ENCODE results near the gene TMEM150B. TPM values are rescaled to one million over a fixed set of nuclear protein-coding genes. Genes with fewer than 3 reads are reported as not detected.

Gene TMEM150B
- total RNA-seq, 1 donor from 2014 or later = not detected

DNA sequence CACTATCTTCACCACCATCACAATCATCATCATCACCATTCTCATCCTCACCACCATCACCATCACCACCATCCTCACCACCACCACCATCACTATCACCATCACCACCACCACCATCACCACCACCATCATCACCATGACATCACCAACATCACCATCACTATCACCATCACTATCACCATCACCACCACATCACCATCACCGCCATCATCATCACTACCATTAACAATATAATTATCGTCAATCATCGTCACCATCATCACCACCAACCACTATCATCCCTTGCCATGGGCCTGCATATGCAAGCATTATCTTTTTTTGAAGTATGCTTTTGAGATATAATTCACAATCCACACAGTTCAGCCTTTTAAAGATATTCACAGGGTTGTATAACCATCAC lies 58.7 kb downstream of the TMEM150B start:
- Mint-ChIP-seq H3K9me3 (ENCODE audit: unreplicated experiment) (peaks cover 2% of the 10 kb centered on the region), H3K4me3 (ENCODE audit: unreplicated experiment) (no peak overlapping the region), H3K36me3 (ENCODE audit: low read depth, unreplicated experiment) (peaks cover 12% of the 10 kb centered on the region), H3K4me1 (ENCODE audit: low read depth, unreplicated experiment) (no peaks in the 10 kb centered on the region), H3K27ac (ENCODE audit: unreplicated experiment) (no peak overlapping the region), H3K27me3 (ENCODE audit: low read depth, unreplicated experiment) (no peaks in the 10 kb centered on the region)
- H3K4me3 ChIP-seq (ENCODE audit: insufficient read depth, low read depth, low read length) = no peak overlapping the region
- H2AFZ ChIP-seq (ENCODE audit: low read depth, low read length) = no peak overlapping the region
- DNase-seq (ENCODE audit: low read depth) = no peak
- peaks cover 6% of the 10 kb centered on the region for H4K20me1 ChIP-seq (ENCODE audit: insufficient read depth, low read length)
- peaks cover 4% of the 10 kb centered on the region for H3K9me3 ChIP-seq (ENCODE audit: insufficient read depth, low read depth, low read length)
- no peaks in the 10 kb centered on the region for H3K36me3 ChIP-seq (ENCODE audit: insufficient read depth, low read length)
- H3K27ac ChIP-seq (ENCODE audit: low read depth, low read length) = no peak overlapping the region
- H3K4me2 ChIP-seq (ENCODE audit: low read length) = no peak overlapping the region
- no peak overlapping the region for H3K9ac ChIP-seq (ENCODE audit: low read length)
- FAIRE-seq = no peak
- H3K27me3 ChIP-seq (ENCODE audit: insufficient read depth, low read length) = no peaks in the 10 kb centered on the region
- H3K79me2 ChIP-seq (ENCODE audit: insufficient read depth, low read length) = peaks cover 5% of the 10 kb centered on the region
- H3K4me1 ChIP-seq (ENCODE audit: insufficient read depth, low read length) = no peaks in the 10 kb centered on the region
- TF ChIP-seq, protein P1, sequence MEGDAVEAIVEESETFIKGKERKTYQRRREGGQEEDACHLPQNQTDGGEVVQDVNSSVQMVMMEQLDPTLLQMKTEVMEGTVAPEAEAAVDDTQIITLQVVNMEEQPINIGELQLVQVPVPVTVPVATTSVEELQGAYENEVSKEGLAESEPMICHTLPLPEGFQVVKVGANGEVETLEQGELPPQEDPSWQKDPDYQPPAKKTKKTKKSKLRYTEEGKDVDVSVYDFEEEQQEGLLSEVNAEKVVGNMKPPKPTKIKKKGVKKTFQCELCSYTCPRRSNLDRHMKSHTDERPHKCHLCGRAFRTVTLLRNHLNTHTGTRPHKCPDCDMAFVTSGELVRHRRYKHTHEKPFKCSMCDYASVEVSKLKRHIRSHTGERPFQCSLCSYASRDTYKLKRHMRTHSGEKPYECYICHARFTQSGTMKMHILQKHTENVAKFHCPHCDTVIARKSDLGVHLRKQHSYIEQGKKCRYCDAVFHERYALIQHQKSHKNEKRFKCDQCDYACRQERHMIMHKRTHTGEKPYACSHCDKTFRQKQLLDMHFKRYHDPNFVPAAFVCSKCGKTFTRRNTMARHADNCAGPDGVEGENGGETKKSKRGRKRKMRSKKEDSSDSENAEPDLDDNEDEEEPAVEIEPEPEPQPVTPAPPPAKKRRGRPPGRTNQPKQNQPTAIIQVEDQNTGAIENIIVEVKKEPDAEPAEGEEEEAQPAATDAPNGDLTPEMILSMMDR (IDR thresholded peaks at IDR 0.05; ENCODE audit: insufficient read depth, low read depth, low read length) = no peak
- no peak for TF ChIP-seq EZH2 (IDR thresholded peaks at IDR 0.05; ENCODE audit: insufficient read depth, low read length)

DNA sequence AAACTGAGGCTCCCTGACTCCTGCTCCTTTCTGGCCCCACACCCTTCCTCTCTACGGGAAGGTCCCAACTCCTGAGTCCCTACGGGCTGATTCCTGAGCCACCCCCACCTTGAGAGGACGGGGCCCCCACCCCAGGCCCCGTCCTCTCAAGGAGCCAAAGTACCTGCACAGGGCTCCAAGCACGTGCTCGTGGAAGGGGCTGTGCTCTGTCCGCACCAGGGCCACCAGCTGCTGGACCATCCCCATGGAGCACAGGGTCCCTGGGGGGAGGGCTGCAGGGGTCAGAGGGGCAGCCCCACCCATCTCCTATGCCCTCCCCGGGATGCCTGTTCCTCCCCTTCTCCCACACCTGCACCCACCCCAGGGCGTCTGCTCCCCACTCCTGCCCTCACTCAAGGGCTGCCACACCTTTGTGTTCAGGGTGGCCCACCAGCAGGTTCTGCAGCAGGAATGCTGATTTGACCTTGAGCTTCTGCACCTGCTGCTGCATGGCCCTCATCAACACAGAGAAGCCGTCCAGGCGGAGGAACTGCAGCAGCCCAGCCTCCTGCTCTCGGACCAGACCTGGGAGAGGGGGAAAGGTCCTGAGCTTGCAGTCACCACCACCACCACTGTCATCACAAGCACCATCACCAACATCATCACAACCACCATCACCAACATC lies 59.3 kb downstream of the TMEM150B start:
- TF ChIP-seq, protein P1 (IDR thresholded peaks at IDR 0.05; ENCODE audit: insufficient read depth, low read depth, low read length) = no peak
- no peak for TF ChIP-seq EZH2 (IDR thresholded peaks at IDR 0.05; ENCODE audit: insufficient read depth, low read length)
- Histone ChIP-seq H3K4me1 (ENCODE audit: insufficient read depth, low read length) (no peaks in the 10 kb centered on the region), H3K27me3 (ENCODE audit: insufficient read depth, low read length) (no peaks in the 10 kb centered on the region), H3K9me3 (ENCODE audit: insufficient read depth, low read depth, low read length) (peaks cover 4% of the 10 kb centered on the region), H3K4me2 (ENCODE audit: low read length) (no peak overlapping the region), H3K27ac (ENCODE audit: low read depth, low read length) (no peak overlapping the region), H3K9ac (ENCODE audit: low read length) (no peak overlapping the region), H4K20me1 (ENCODE audit: insufficient read depth, low read length) (peaks cover 6% of the 10 kb centered on the region), H2AFZ (ENCODE audit: low read depth, low read length) (no peak overlapping the region), H3K4me3 (ENCODE audit: insufficient read depth, low read depth, low read length) (no peak overlapping the region), H3K79me2 (ENCODE audit: insufficient read depth, low read length) (peaks cover 5% of the 10 kb centered on the region), H3K36me3 (ENCODE audit: insufficient read depth, low read length) (no peaks in the 10 kb centered on the region)
- FAIRE-seq (no peak), DNase-seq (ENCODE audit: low read depth) (no peak)
- peaks cover 12% of the 10 kb centered on the region for H3K36me3 Mint-ChIP-seq (ENCODE audit: low read depth, unreplicated experiment)
- no peak overlapping the region for H3K4me3 Mint-ChIP-seq (ENCODE audit: unreplicated experiment)
- H3K4me1 Mint-ChIP-seq (ENCODE audit: low read depth, unreplicated experiment) = no peaks in the 10 kb centered on the region
- H3K9me3 Mint-ChIP-seq (ENCODE audit: unreplicated experiment) = peaks cover 2% of the 10 kb centered on the region
- H3K27ac Mint-ChIP-seq (ENCODE audit: unreplicated experiment) = no peak overlapping the region
- H3K27me3 Mint-ChIP-seq (ENCODE audit: low read depth, unreplicated experiment) = no peaks in the 10 kb centered on the region

DNA sequence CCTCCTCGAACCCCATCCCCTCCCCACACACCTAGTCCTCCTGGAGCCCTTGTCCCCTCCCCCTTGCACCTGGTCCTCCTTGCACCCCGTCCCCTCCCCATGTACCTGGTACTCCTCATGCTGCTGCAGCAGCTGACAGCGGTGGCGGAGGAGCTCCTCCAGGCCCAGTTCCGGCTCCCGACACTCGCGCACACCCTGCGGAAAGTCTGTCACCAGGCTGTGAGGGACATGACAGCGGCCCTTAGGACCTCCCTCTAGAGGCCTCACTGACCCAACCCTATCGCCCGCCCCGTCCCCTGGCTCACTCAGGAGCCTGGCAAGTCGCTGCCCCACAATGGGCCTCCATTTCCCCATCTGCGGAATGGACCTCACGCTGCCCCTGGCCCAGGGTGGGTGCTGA lies 60.0 kb downstream of the TMEM150B start:
- H3K9me3 ChIP-seq (ENCODE audit: insufficient read depth, low read depth, low read length) = peaks cover 4% of the 10 kb centered on the region
- H3K36me3 Mint-ChIP-seq (ENCODE audit: low read depth, unreplicated experiment) = peaks cover 10% of the 10 kb centered on the region

More for the DNA sequence above, 60.0 kb downstream of the TMEM150B start:
- no peak overlapping the region for H3K9ac ChIP-seq (ENCODE audit: low read length)
- no peak for TF ChIP-seq EZH2 (IDR thresholded peaks at IDR 0.05; ENCODE audit: insufficient read depth, low read length)
- TF ChIP-seq, protein P1 (IDR thresholded peaks at IDR 0.05; ENCODE audit: insufficient read depth, low read depth, low read length) = no peak
- FAIRE-seq (no peak), DNase-seq (ENCODE audit: low read depth) (no peak)
- peaks cover 5% of the 10 kb centered on the region for H3K79me2 ChIP-seq (ENCODE audit: insufficient read depth, low read length)
- H3K27ac Mint-ChIP-seq (ENCODE audit: unreplicated experiment) = no peak overlapping the region
- peaks cover 2% of the 10 kb centered on the region for H3K9me3 Mint-ChIP-seq (ENCODE audit: unreplicated experiment)
- H3K4me2 ChIP-seq (ENCODE audit: low read length) = no peak overlapping the region
- no peak overlapping the region for H3K4me3 Mint-ChIP-seq (ENCODE audit: unreplicated experiment)
- H3K36me3 ChIP-seq (ENCODE audit: insufficient read depth, low read length) = no peaks in the 10 kb centered on the region
- H3K4me3 ChIP-seq (ENCODE audit: insufficient read depth, low read depth, low read length) = no peak overlapping the region
- no peaks in the 10 kb centered on the region for H3K27me3 Mint-ChIP-seq (ENCODE audit: low read depth, unreplicated experiment)
- H3K4me1 Mint-ChIP-seq (ENCODE audit: low read depth, unreplicated experiment) = peaks cover 2% of the 10 kb centered on the region
- no peaks in the 10 kb centered on the region for H3K4me1 ChIP-seq (ENCODE audit: insufficient read depth, low read length)
- H4K20me1 ChIP-seq (ENCODE audit: insufficient read depth, low read length) = peaks cover 6% of the 10 kb centered on the region
- no peak overlapping the region for H3K27ac ChIP-seq (ENCODE audit: low read depth, low read length)
- no peak overlapping the region for H2AFZ ChIP-seq (ENCODE audit: low read depth, low read length)
- H3K27me3 ChIP-seq (ENCODE audit: insufficient read depth, low read length) = no peaks in the 10 kb centered on the region

Data from astrocyte (in vitro differentiated cells and primary cell).